ENCODE data around the gene HEXD. TPM values are rescaled to one million over a fixed set of nuclear protein-coding genes. Genes with fewer than 3 reads are reported as not detected.

HEXD gene
- total and polyA plus RNA-seq, 11 donors: 9.9 to 24.1 (median 15.1) TPM

DNA sequence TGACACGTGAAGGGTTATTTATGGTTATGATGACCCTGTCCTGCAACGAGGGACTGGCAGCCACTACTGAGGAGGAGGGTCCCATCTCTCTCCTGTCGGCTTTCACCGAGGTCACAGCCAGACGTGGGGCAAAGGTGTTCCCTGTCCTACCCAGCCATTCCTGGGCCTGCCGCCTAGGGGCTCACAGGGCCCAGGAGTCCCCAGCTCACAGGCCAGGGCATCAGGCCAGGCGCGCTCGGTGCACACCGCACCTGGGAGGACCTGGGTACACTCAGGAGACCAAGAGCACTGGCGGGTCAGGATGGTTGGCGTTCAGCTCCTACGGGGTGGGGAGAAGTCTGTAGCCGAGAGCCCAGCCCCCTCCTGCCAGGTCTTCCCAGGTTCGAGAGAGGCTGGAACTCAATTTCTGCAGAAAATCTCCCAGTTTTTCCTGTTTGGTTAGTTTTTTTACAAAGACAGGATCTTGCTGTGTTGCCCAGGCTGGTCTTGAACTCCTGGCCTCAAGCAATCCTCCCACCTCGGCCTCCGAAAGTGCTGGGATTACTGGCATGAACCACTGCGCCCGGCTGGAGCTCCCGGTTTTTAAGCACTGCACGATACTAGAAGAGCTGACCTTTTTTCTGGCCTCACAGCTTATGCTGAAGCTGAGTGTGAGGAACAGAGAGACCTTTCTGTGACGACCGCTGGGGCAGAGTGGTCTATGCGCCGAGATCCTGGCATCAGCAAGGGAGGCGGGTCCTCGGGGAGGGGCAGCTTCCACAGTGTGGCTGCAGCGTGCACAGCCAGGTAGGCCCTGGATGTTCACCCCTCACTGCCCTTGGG, 24.7 kb downstream of the HEXD start:
- Histone ChIP-seq H3K4me3 (no peak overlapping the region), H3K36me3 (peaks cover 0 to 58% (median 19%) of the 10 kb centered on the region in 9 donors), H3K4me1 (peaks cover 0 to 36% (median 7%) of the 10 kb centered on the region in 12 donors), H3K27ac (no peak overlapping the region), H3K9me3 (no peaks in the 10 kb centered on the region), H3K27me3 (no peaks in the 10 kb centered on the region)
- intact Hi-C loops (cut with DNase I): no loop called here
- TF ChIP-seq POLR2A (IDR thresholded peaks at IDR 0.05): no peak
- TF ChIP-seq, protein P1, sequence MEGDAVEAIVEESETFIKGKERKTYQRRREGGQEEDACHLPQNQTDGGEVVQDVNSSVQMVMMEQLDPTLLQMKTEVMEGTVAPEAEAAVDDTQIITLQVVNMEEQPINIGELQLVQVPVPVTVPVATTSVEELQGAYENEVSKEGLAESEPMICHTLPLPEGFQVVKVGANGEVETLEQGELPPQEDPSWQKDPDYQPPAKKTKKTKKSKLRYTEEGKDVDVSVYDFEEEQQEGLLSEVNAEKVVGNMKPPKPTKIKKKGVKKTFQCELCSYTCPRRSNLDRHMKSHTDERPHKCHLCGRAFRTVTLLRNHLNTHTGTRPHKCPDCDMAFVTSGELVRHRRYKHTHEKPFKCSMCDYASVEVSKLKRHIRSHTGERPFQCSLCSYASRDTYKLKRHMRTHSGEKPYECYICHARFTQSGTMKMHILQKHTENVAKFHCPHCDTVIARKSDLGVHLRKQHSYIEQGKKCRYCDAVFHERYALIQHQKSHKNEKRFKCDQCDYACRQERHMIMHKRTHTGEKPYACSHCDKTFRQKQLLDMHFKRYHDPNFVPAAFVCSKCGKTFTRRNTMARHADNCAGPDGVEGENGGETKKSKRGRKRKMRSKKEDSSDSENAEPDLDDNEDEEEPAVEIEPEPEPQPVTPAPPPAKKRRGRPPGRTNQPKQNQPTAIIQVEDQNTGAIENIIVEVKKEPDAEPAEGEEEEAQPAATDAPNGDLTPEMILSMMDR (IDR thresholded peaks at IDR 0.05): no peak
- ATAC-seq (no peak), DNase-seq (no peak)
- WGBS, 4 donors: 90 to 93% (median 90%) methylated on average over 24 to 28 of the region's 28 CpGs

- H3K36me3 ChIP-seq: peaks cover 0 to 60% (median 19%) of the 10 kb centered on the region in 9 donors
- no peaks in the 10 kb centered on the region for H3K9me3 ChIP-seq
- ATAC-seq (no peak), DNase-seq (no peak)
- H3K4me3 ChIP-seq: no peak overlapping the region
- intact Hi-C loops (cut with DNase I): no loop called here
- no peaks in the 10 kb centered on the region for H3K27me3 ChIP-seq
- H3K27ac ChIP-seq: no peak overlapping the region
- 89 to 92% (median 90%) methylated on average over 19 to 38 of the region's 40 CpGs for WGBS, 4 donors
- peaks cover 0 to 38% (median 7%) of the 10 kb centered on the region in 12 donors for H3K4me1 ChIP-seq
- TF ChIP-seq POLR2A (IDR thresholded peaks at IDR 0.05): no peak
- TF ChIP-seq, protein P1 (IDR thresholded peaks at IDR 0.05): no peak
Measured at GRCh38 chr17:82443465-82444283, 25.5 kb downstream of the HEXD start.

GRCh38 chr17:82444284-82444893, 26.2 kb downstream of the HEXD start:
- TF ChIP-seq, protein P1 (IDR thresholded peaks at IDR 0.05): no peak
- no peak for TF ChIP-seq POLR2A (IDR thresholded peaks at IDR 0.05)
- H3K4me1 ChIP-seq: peaks cover 0 to 46% (median 13%) of the 10 kb centered on the region in 12 donors
- H3K27ac ChIP-seq: no peak overlapping the region
- DNase-seq: no peak
- intact Hi-C loops (cut with DNase I): no loop called here
- no peaks in the 10 kb centered on the region for H3K9me3 ChIP-seq
- ATAC-seq: no peak
- no peak overlapping the region for H3K4me3 ChIP-seq
- no peaks in the 10 kb centered on the region for H3K27me3 ChIP-seq
- 92 to 96% (median 95%) methylated on average over 22 to 35 of the region's 35 CpGs for WGBS, 4 donors
- H3K36me3 ChIP-seq: peaks cover 0 to 60% (median 19%) of the 10 kb centered on the region in 9 donors
